Mucosa of stomach (tissue), 1 donor: Measurements from ENCODE around the gene PPDPF.

ENCODE experiments used
- H3K27me3 ChIP-seq: one replicate; pipeline ENCODE4 v1.7.0; 2013; ENCODE audit warnings: mild to moderate bottlenecking, low read length; ENCODE audit not compliant: control insufficient read depth, insufficient read depth
- H3K36me3 ChIP-seq: one replicate; pipeline ENCODE4 v1.7.0; 2013; ENCODE audit warnings: low read length; ENCODE audit not compliant: control insufficient read depth, insufficient read depth
- H3K4me1 ChIP-seq: one replicate; pipeline ENCODE4 v1.7.0; 2013; ENCODE audit warnings: mild to moderate bottlenecking, low read length; ENCODE audit not compliant: control insufficient read depth, insufficient read depth
- H3K4me3 ChIP-seq: one replicate; pipeline ENCODE4 v1.7.0; 2013; ENCODE audit warnings: low read length
- H3K9ac ChIP-seq: one replicate; pipeline ENCODE4 v1.7.0; 2013; ENCODE audit warnings: mild to moderate bottlenecking, low read length, moderate library complexity
- H3K9me3 ChIP-seq: one replicate; pipeline ENCODE4 v1.7.0; 2013; ENCODE audit warnings: mild to moderate bottlenecking, low read length, moderate library complexity; ENCODE audit not compliant: control insufficient read depth
- donor health status: Pancreatic carcinoma.

The PPDPF gene

GRCh38 chr20:63497946-63498935 lies 22.3 kb upstream of the PPDPF start:
- H3K36me3 ChIP-seq: no peaks in the 10 kb centered on the region
- no peaks in the 10 kb centered on the region for H3K9me3 ChIP-seq
- peaks cover 43% of the 10 kb centered on the region for H3K27me3 ChIP-seq
- peaks cover 9% of the 10 kb centered on the region for H3K4me1 ChIP-seq
- H3K4me3 ChIP-seq: no peak overlapping the region
- H3K9ac ChIP-seq: no peak overlapping the region

- peaks cover 9% of the 10 kb centered on the region for H3K4me1 ChIP-seq
- H3K36me3 ChIP-seq: no peaks in the 10 kb centered on the region
- H3K9me3 ChIP-seq: no peaks in the 10 kb centered on the region
- no peak within 1 kb of the TSS for H3K4me3 ChIP-seq
- H3K9ac ChIP-seq: no peak within 1 kb of the TSS
- H3K27me3 ChIP-seq: peaks cover 50% of the 10 kb centered on the region
Measured at GRCh38 chr20:63498960-63499337, 21.6 kb upstream of the PPDPF start, which contains the start of gene EEF1A2. Gene EEF1A2 (minus strand): TSS chr20:63499083. CDS start chr20:63497763, 1,320 bp downstream.

GRCh38 chr20:63499338-63499969 lies 21.1 kb upstream of the PPDPF start:
- H3K4me3 ChIP-seq: no peak overlapping the region
- peaks cover 9% of the 10 kb centered on the region for H3K4me1 ChIP-seq
- no peak overlapping the region for H3K9ac ChIP-seq
- H3K27me3 ChIP-seq: peaks cover 50% of the 10 kb centered on the region
- H3K9me3 ChIP-seq: no peaks in the 10 kb centered on the region
- no peaks in the 10 kb centered on the region for H3K36me3 ChIP-seq

- Histone ChIP-seq H3K9ac (no peak overlapping the region), H3K36me3 (no peaks in the 10 kb centered on the region), H3K9me3 (no peaks in the 10 kb centered on the region), H3K27me3 (peaks cover 52% of the 10 kb centered on the region), H3K4me1 (peaks cover 9% of the 10 kb centered on the region), H3K4me3 (no peak overlapping the region)
Measured at GRCh38 chr20:63500151-63500901, 20.2 kb upstream of the PPDPF start.

GRCh38 chr20:63500902-63501817 lies 19.4 kb upstream of the PPDPF start:
- Histone ChIP-seq H3K4me3 (no peak overlapping the region), H3K9ac (no peak overlapping the region), H3K4me1 (peaks cover 9% of the 10 kb centered on the region), H3K9me3 (no peaks in the 10 kb centered on the region), H3K27me3 (peaks cover 52% of the 10 kb centered on the region), H3K36me3 (no peaks in the 10 kb centered on the region)

- no peaks in the 10 kb centered on the region for H3K9me3 ChIP-seq
- H3K27me3 ChIP-seq: peaks cover 49% of the 10 kb centered on the region
- H3K36me3 ChIP-seq: no peaks in the 10 kb centered on the region
- peaks cover 9% of the 10 kb centered on the region for H3K4me1 ChIP-seq
- H3K9ac ChIP-seq: no peak overlapping the region
- H3K4me3 ChIP-seq: no peak overlapping the region
Measured at GRCh38 chr20:63501818-63502670, 18.5 kb upstream of the PPDPF start.

DNA sequence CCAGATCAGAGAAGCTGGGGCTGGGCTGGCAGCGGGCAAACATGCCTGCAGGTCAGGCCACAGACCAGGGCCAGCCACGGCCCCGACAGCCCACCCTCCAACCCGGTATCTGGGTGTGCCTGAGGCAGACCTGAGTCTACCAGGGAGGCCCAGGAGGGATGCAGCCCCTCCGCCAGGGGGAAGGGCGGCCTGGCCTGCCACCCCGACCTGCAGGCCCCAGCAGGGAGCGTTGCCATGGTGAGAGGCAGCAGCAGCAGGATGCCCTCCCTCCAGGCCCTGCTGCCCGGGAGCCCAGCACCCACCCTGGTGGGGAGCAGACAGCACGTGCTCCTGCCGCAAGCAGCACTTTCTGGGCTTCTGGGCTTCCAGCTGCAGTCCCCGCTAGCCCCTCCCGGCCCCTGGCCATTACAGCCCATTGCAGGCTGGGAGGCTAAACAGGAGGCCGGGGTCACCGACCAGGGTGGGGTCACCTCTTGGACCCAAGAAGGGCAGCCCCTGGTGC lies 17.8 kb upstream of the PPDPF start:
- H3K4me1 ChIP-seq: peaks cover 8% of the 10 kb centered on the region
- H3K27me3 ChIP-seq: peaks cover 48% of the 10 kb centered on the region
- no peak overlapping the region for H3K9ac ChIP-seq
- H3K36me3 ChIP-seq: no peaks in the 10 kb centered on the region
- no peak overlapping the region for H3K4me3 ChIP-seq
- H3K9me3 ChIP-seq: no peaks in the 10 kb centered on the region

GRCh38 chr20:63503524-63503923 lies 17.0 kb upstream of the PPDPF start:
- Histone ChIP-seq H3K36me3 (no peaks in the 10 kb centered on the region), H3K9ac (no peak overlapping the region), H3K4me1 (no peaks in the 10 kb centered on the region), H3K9me3 (no peaks in the 10 kb centered on the region), H3K4me3 (no peak overlapping the region), H3K27me3 (peaks cover 42% of the 10 kb centered on the region)

DNA sequence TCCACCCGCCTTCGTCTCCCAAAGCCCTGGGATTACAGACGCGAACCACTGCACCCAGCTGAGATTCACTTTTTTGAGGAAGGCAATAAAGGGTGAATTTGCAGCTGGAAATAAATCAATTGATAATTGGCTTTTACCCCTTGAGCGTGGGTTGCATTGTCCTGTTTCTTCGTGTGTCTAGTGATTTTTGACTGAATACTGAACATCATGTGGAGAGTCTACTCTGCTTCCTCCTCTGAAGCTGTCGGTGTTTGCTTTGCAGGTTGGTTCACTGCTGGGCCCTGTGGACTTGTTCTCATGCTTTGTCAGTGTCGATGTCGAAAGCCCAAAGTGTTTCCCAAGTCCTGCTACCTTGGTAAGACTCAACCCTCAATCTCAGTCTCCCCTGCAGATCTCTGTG lies 15.9 kb upstream of the PPDPF start:
- H3K4me3 ChIP-seq: no peak overlapping the region
- H3K27me3 ChIP-seq: peaks cover 42% of the 10 kb centered on the region
- no peaks in the 10 kb centered on the region for H3K9me3 ChIP-seq
- H3K36me3 ChIP-seq: no peaks in the 10 kb centered on the region
- H3K9ac ChIP-seq: no peak overlapping the region
- no peaks in the 10 kb centered on the region for H3K4me1 ChIP-seq

DNA sequence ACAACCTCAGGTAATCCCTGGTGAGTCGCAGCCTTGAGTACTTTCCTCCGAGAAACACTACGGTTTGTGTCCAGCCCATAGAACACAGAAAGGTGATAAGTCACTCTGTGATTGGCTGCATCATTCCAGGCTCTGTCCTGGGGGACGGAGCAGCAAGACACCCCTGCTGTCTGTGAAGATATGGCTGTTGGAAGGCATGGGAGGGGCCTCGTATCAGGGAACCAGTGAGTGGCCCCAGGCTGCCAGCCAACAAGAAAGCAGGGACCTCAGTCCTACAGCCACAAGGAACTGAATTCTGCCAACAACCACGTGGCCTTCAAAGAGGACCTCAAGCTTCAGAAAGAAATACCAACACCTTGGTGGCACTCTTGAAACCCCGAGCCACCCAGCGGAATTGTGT lies 15.3 kb upstream of the PPDPF start:
- Histone ChIP-seq H3K9me3 (no peaks in the 10 kb centered on the region), H3K36me3 (no peaks in the 10 kb centered on the region), H3K4me3 (no peak overlapping the region), H3K27me3 (peaks cover 35% of the 10 kb centered on the region), H3K9ac (no peak overlapping the region), H3K4me1 (no peaks in the 10 kb centered on the region)
